Fibroblast of mammary gland (primary cell): ENCODE results near the gene MMP17.
A peak's percentile ranks its signal among the peaks of the same experiment; 100 is the strongest.

Source experiments
- DNase-seq: peaks from one replicate; pipeline ENCODE4 v3.0.0-alpha.2; 2010; ENCODE audit warnings: low read depth
- H3K4me3 ChIP-seq: 2 replicates; pipeline ENCODE4 v1.5.1; 2011; ENCODE audit warnings: low read depth, mild to moderate bottlenecking, low read length, moderate library complexity; ENCODE audit not compliant: control insufficient read depth
- TF ChIP-seq, protein P1 (sequence below): conservative IDR thresholded peaks from 2 replicates; pipeline ENCODE4 v1.5.1; 2011; ENCODE audit warnings: low read depth, low read length, inconsistent platforms; ENCODE audit not compliant: control insufficient read depth, insufficient read depth

Gene MMP17

DNA sequence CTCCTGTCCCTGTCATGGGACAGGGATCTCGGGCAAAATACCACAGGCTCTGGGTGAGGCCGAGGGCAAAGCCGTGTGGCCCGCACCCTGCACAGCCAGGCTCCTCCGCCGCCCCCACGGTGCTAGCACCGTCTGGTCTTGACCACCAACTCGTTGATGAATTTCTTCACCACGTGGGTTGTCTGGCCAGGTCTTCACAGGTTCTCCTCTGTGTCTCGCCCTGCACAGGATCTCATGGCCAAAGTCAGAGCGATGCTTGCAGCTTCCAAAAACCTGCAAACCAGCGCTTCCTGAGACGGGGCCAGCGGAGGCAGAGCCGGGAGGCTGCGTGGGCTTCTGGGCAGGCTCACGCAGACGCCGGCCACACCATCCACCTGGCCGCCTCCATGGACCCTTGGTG, 29.0 kb upstream of the MMP17 start:
- H3K4me3 ChIP-seq, result no peak overlapping the region
- TF ChIP-seq, protein P1, sequence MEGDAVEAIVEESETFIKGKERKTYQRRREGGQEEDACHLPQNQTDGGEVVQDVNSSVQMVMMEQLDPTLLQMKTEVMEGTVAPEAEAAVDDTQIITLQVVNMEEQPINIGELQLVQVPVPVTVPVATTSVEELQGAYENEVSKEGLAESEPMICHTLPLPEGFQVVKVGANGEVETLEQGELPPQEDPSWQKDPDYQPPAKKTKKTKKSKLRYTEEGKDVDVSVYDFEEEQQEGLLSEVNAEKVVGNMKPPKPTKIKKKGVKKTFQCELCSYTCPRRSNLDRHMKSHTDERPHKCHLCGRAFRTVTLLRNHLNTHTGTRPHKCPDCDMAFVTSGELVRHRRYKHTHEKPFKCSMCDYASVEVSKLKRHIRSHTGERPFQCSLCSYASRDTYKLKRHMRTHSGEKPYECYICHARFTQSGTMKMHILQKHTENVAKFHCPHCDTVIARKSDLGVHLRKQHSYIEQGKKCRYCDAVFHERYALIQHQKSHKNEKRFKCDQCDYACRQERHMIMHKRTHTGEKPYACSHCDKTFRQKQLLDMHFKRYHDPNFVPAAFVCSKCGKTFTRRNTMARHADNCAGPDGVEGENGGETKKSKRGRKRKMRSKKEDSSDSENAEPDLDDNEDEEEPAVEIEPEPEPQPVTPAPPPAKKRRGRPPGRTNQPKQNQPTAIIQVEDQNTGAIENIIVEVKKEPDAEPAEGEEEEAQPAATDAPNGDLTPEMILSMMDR, result no peak
- no peak for DNase-seq

DNA sequence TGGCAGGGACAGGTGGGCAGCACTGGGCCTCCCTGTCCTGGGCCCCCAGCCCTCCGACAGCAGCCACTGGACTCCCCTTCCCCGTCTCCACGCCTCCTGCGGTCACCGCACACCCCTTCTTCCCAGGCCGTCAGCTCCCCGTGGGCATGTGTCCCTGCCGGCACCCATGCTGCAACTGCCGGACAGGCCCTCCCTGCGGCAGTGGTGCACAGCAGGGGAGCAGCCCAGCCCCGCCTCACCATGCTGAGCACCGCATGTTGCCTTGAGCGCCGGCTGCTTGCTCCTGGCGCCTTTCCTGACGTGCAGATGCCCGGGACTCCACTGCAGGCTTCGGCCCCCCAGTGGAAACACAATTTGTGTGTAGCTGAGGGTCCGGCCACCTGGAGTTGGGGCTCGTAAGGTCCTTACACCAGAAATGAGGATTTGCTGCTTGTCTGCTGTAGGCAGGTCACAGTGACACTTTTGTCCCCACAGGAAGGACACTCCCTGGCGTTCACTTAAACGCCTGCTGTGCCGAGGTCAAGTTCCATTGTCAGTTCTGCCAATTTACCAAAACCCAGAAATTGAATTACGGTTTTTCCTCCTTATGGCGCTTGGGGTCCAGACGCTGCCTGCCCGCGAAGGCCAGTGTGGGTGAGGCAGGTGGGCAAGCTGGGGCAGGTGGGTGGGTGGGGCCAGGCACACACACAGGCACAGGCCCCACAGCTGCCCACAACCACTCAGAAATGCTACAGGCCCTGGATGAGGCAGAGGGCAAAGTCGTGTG, 28.2 kb upstream of the MMP17 start:
- no peak overlapping the region for H3K4me3 ChIP-seq
- TF ChIP-seq, protein P1, result no peak
- no peak for DNase-seq

DNA sequence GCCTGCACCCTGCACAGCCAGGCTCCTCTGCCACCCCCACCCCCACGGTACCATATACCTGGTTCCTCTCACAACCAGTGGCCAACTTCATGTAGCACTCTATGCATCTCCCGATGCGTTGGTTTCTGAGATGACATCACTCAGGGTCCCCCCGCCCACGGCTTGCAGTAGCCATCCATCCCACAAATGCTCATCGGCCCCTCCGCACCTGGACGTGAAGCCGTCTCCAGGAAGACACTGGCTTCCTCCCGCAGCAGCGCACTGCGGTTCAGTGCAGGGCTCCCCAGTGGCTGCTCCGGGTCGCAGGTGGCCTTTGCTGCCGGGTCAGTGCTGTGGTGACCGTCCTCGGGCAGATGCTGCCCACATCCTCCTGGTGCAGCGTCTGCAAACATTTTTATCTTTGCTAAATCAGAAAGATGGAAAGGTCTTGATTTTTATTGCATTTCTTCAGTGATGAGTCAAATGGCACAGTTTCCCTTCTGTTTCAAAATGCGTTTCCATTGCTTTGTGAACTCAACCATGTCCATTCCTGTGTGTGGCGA, 27.5 kb upstream of the MMP17 start:
- TF ChIP-seq, protein P1, result no peak
- DNase-seq, result no peak
- H3K4me3 ChIP-seq, result no peak overlapping the region

DNA sequence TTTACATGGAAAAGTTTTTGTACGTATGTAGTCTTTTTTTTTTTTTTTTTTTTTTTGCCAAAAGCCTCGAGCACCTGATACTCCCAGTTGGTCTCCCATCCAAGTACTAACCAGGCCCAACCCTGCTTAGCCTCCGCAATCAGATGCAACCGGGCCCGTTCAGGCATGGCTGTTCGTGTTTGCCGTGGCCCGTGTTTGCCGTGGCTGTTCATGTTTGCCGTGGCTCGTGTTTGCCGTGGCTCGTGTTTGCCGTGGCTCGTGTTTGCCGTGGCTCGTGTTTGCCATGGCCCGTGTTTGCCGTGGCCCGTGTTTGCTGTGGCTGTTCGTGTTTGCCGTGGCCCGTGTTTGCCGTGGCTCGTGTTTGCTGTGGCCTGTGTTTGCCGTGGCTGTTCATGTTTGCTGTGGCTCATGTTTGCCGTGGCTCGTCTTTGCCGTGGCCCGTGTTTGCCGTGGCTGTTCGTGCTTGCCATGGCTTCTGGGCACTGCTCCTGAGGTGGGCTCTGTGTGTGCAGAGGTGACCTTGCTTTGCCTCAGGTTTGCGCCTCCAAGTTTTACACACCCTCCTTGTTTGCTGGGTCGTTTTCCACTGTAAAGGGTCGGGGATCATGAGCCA, 26.8 kb upstream of the MMP17 start:
- TF ChIP-seq, protein P1, result no peak
- DNase-seq, result no peak
- no peak overlapping the region for H3K4me3 ChIP-seq

DNA sequence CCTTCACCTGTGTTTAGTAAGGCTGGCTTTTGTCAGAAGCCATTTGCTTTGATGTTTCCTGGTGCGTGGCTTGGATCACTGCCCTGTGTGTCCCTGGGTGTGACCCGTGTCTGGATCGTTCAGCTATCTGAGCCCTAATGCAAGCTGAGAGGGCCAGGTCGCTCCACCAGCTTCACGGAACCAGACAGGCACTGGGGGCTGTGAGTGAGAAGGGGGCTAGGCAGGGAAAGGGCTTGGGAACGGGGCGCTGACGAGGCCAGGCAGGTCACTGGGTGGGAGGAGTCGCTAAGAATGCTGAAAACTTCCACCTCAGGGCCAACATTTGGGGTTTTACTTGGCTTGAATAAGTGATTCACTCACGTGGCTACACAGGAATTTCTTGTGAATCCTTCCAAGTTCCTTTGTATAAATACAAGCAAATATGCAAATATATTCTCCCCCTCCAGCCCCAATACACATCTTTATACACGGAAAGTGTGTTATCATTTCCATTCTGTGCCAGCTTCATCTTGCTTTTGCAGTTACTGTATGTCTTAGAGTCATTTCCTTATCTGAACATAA, 24.2 kb upstream of the MMP17 start:
- no peak overlapping the region for H3K4me3 ChIP-seq
- TF ChIP-seq, protein P1, result no peak
- DNase-seq, result peak; percentile 48

DNA sequence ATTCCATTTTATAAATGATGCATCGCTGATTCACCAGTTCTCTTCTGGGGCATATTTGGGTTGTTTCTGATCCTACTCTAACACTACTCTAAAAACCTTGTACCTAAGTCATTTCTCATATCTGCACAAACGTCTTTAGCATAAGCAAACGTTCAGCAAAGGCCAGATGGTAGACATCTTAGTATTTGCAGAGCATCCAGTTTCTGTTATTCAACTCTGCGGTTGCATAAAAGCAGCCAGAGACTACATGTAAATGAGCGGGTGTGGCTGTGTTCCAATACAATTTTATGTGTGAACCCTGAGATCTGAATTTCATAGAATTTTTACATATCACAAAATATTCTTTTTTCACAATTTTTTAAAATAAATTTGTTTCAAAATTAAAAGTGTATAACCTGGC, 22.8 kb upstream of the MMP17 start:
- H3K4me3 ChIP-seq, result no peak overlapping the region
- TF ChIP-seq, protein P1, result no peak
- DNase-seq, result no peak
